ENCODE data around the gene CDK11A. TPM values are rescaled to one million over a fixed set of nuclear protein-coding genes. Genes with fewer than 3 reads are reported as not detected.

CDK11A gene
- polyA plus RNA-seq, 1 donor (not counting 4 experiments of a cell fraction or from before 2014, with no cell fraction given) = 3.5 TPM

DNA sequence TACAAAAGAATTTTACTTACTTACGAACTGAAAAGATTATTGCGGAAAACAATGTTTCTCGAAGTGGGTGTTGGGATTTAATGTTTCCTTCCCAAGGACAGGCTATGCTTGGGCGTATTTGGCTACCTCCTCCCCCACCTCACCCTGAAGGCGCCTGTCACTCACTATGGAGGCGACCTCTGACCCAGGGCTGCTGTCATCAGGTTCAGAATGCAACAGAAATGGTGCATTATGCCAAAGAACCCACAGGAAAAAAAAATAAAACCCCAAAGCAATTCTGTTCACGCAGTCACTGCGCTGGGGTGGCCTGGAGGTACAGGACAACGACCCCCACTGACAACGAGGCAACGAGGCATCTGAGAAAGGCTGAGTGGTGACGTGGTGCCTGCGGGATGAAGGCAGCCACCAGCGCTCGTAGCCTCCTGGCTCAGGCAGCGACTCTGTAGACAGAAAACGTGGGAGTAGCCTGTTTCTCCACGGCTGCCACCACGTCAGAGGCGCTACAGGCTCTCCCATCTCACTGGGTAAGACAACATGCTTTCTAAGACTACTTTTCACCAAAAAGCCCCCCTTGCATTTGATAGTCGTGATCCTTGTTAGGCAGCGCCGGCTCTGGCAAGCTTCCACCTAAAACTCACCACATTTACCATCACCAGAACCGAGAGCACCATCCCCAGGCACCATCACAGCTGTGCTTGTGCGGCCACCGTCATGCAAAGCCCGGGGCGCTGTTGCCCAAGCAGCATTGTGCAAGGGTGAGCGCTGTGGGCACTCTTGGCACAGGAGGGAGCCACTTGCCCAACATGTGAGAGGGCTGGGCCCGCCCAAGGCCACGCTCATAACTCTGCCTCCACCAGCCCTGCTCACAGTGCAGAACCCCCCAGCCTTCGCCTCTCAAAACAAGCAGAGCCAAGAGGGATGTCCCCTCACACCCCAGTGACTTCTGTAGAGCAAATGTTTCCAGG is 39.8 kb upstream of the CDK11A start:
- no peaks in the 10 kb centered on the region for H3K9me3 ChIP-seq (ENCODE audit: control insufficient read depth, low read depth, low read length)
- H3K27ac ChIP-seq (ENCODE audit: control insufficient read depth, insufficient read depth, low read length) = no peak overlapping the region
- H3K4me3 ChIP-seq (ENCODE audit: control insufficient read depth in 2 of 3, extremely low read depth in 1 of 3, insufficient read depth in 2 of 3, low read depth in 1 of 3, low read length in 3 of 3) = no peak overlapping the region
- H3K4me1 ChIP-seq (ENCODE audit: control insufficient read depth, extremely low read depth, insufficient read depth, low read length) = peaks cover 2% of the 10 kb centered on the region
- H2AFZ ChIP-seq (ENCODE audit: control insufficient read depth, low read length) = no peak overlapping the region
- H4K20me1 ChIP-seq (ENCODE audit: control insufficient read depth, extremely low read depth, insufficient read depth, low read length) = peaks cover 7% of the 10 kb centered on the region
- H3K79me2 ChIP-seq (ENCODE audit: control insufficient read depth, insufficient read depth, low read length) = peaks cover 63% of the 10 kb centered on the region
- H3K27me3 ChIP-seq (ENCODE audit: control insufficient read depth, extremely low read depth, insufficient read depth, low read length) = no peaks in the 10 kb centered on the region
- dilution Hi-C loops (cut with MboI; ENCODE audit: extremely low pct_ligation_motif_present, low sequenced_read_pairs) = no loop called here
- TF ChIP-seq EZH2 (IDR thresholded peaks at IDR 0.05; ENCODE audit: low read length) = no peak
- TF ChIP-seq, protein P1, sequence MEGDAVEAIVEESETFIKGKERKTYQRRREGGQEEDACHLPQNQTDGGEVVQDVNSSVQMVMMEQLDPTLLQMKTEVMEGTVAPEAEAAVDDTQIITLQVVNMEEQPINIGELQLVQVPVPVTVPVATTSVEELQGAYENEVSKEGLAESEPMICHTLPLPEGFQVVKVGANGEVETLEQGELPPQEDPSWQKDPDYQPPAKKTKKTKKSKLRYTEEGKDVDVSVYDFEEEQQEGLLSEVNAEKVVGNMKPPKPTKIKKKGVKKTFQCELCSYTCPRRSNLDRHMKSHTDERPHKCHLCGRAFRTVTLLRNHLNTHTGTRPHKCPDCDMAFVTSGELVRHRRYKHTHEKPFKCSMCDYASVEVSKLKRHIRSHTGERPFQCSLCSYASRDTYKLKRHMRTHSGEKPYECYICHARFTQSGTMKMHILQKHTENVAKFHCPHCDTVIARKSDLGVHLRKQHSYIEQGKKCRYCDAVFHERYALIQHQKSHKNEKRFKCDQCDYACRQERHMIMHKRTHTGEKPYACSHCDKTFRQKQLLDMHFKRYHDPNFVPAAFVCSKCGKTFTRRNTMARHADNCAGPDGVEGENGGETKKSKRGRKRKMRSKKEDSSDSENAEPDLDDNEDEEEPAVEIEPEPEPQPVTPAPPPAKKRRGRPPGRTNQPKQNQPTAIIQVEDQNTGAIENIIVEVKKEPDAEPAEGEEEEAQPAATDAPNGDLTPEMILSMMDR (optimal IDR thresholded peaks at IDR 0.05 in 1 of 3, IDR thresholded peaks at IDR 0.05 in 1 of 3, conservative IDR thresholded peaks at IDR 0.05 in 1 of 3; ENCODE audit: extremely low read depth in 1 of 3, insufficient read depth in 2 of 3, low read length in 3 of 3) = no peak
- H3K9me1 ChIP-seq (ENCODE audit: control insufficient read depth, extremely low read depth, insufficient read depth, low read length) = peaks cover 4% of the 10 kb centered on the region
- peaks cover 24 to 29% of the 10 kb centered on the region in 2 experiments for H3K36me3 ChIP-seq (ENCODE audit: control insufficient read depth in 2 of 2, extremely low read depth in 1 of 2, insufficient read depth in 2 of 2, low read length in 2 of 2)
- DNase-seq (ENCODE audit: low read depth, low spot score) (no peak), FAIRE-seq (no peak)
- no peak overlapping the region for H3K9ac ChIP-seq (ENCODE audit: control insufficient read depth, extremely low read depth, insufficient read depth, low read length)
- H3K4me2 ChIP-seq (ENCODE audit: control insufficient read depth, extremely low read depth, insufficient read depth, low read depth, low read length) = no peak overlapping the region

DNA sequence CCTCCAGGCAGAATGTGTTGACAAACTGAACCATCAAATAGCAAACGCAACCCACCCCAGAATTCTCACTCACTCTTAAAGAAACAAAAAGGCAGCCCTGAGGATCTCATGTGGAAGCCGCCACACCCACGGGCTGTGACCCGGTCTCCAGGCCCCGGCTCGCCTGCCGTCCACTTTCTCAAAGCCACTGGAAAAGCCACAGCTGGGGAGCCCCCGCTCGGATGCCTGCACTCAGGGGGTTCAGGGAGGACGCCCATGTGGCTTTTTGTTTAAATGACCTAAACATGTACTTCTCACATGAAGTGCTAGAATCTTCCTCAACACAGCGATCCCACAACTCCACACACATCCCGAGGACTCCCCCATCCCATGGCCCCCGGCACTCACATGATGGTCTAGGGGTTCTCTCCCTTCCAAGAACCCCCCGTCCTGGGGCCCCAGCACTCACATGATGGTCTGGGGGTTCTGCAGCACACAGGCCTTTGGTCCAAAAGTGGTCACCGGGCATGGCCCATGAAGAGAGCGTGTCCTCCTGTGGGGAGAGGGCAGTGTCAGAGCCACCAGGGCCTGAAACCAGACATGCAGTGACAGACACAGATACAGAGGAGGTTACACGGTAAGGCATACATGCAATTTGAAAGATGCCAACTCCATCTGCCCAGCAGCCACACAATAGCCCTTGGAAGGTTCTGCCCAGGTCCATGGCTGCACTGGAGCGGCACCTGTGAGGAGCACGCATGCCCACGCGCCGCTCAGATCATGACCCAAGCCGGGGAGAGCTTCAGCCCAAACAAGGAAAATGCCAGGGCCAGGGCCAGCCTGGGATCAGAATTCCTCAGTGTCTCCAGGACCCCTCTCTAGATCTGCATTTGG is 37.6 kb upstream of the CDK11A start:
- Histone ChIP-seq H3K36me3 (ENCODE audit: control insufficient read depth in 2 of 2, extremely low read depth in 1 of 2, insufficient read depth in 2 of 2, low read length in 2 of 2) (peaks cover 25 to 29% of the 10 kb centered on the region in 2 experiments), H3K27ac (ENCODE audit: control insufficient read depth, insufficient read depth, low read length) (no peak overlapping the region), H3K4me1 (ENCODE audit: control insufficient read depth, extremely low read depth, insufficient read depth, low read length) (peaks cover 8% of the 10 kb centered on the region), H3K4me2 (ENCODE audit: control insufficient read depth, extremely low read depth, insufficient read depth, low read depth, low read length) (no peak overlapping the region), H3K9me3 (ENCODE audit: control insufficient read depth, low read depth, low read length) (no peaks in the 10 kb centered on the region), H3K4me3 (ENCODE audit: control insufficient read depth in 2 of 3, extremely low read depth in 1 of 3, insufficient read depth in 2 of 3, low read depth in 1 of 3, low read length in 3 of 3) (no peak overlapping the region), H2AFZ (ENCODE audit: control insufficient read depth, low read length) (no peak overlapping the region), H3K9ac (ENCODE audit: control insufficient read depth, extremely low read depth, insufficient read depth, low read length) (no peak overlapping the region), H3K9me1 (ENCODE audit: control insufficient read depth, extremely low read depth, insufficient read depth, low read length) (no peaks in the 10 kb centered on the region), H4K20me1 (ENCODE audit: control insufficient read depth, extremely low read depth, insufficient read depth, low read length) (peaks cover 7% of the 10 kb centered on the region), H3K27me3 (ENCODE audit: control insufficient read depth, extremely low read depth, insufficient read depth, low read length) (no peaks in the 10 kb centered on the region), H3K79me2 (ENCODE audit: control insufficient read depth, insufficient read depth, low read length) (peaks cover 57% of the 10 kb centered on the region)
- TF ChIP-seq, protein P1 (optimal IDR thresholded peaks at IDR 0.05 in 1 of 3, IDR thresholded peaks at IDR 0.05 in 1 of 3, conservative IDR thresholded peaks at IDR 0.05 in 1 of 3; ENCODE audit: extremely low read depth in 1 of 3, insufficient read depth in 2 of 3, low read length in 3 of 3) = no peak
- TF ChIP-seq EZH2 (IDR thresholded peaks at IDR 0.05; ENCODE audit: low read length) = no peak
- no peak for DNase-seq (ENCODE audit: low read depth, low spot score)
- dilution Hi-C loops (cut with MboI; ENCODE audit: extremely low pct_ligation_motif_present, low sequenced_read_pairs) = no loop called here
- FAIRE-seq = no peak
